Measurements from ENCODE around the gene RNF227.
"Not testable (repeated sequence)": the region's sequence is repeated elsewhere in the genome, so short reads cannot be mapped to it uniquely, and the experiment has no call there.

RNF227 gene

DNA sequence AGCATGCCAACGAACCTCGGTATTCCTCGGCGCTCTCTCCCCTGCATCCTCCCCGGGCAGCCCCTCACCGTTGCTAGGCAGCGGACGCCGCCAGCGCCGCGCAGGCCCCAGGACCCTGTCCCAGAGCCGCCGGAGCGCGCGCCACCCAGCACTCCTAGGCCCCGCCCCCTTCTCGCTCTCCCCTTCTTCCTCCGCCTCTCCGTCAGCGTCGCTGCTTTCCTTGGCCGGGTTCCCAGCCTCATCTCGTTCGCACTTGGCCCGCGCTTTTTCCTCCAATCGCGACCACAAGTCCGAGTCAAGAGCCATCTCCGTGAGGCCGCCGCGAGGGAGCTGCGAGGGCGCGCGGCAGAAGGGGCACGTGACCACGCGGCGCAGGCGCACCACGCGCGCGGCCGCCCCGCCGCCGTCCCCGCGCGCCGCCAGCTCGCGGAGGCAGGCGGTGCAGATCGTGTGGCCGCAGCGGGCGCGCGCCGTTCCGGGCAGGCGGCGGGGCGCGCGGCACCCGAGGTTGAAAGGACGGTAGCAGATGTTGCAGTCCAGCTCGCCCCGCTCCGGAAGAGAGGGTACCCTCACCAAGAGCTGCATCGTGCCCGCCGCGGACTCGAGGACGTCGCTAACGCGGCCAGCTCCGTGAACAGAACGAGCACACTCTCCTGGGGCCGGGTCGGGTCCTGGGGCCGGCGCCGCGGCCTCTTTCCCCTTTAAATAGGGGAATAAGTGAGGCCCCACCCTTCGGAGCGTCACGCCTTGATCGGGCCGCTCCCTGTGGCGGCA, at the start of gene RNF227:
Gene RNF227, minus strand, starts transcription at position 679 of the 774 bp plus-strand sequence. Its CDS starts 94 bp downstream, at position 585.
- H3K36me3 ChIP-seq (ENCODE audit: control insufficient read depth, insufficient read depth, low read length) = no peaks in the 10 kb centered on the region
- H3K27me3 ChIP-seq (ENCODE audit: control insufficient read depth, insufficient read depth, low read length) = no peaks in the 10 kb centered on the region
- no peaks in the 10 kb centered on the region for H3K9me3 ChIP-seq (ENCODE audit: control insufficient read depth, low read length)
- H3K9ac ChIP-seq (ENCODE audit: low read length) = peak within 1 kb of the TSS; percentile 68
- H3K4me1 ChIP-seq (ENCODE audit: control insufficient read depth, insufficient read depth, low read length) = peaks cover 27% of the 10 kb centered on the region
- H3K4me3 ChIP-seq (ENCODE audit: low read length) = peak within 1 kb of the TSS; percentile 78

DNA sequence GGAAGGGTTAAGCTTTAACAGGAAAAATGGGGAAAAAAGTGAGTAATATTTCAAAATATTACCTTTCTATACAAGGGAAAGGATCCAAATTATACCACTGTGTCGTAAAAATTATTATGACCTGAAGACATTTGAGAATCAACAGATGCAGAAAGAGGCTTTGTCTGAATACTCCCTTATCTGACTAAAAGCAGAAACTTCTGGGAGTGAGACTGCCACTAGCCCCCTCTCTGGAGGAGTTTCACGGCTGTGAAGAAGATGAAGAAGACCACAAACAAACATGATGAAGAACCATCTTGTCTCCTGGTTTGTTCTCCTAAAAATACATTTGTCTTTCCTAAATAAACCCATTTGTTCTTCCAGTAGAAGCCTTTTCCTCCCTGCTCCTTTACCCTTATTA, 45.3 kb upstream of the RNF227 start:
- Histone ChIP-seq H3K27me3 (ENCODE audit: control insufficient read depth, insufficient read depth, low read length) (peaks cover 3% of the 10 kb centered on the region), H3K36me3 (ENCODE audit: control insufficient read depth, insufficient read depth, low read length) (no peaks in the 10 kb centered on the region), H3K9ac (ENCODE audit: low read length) (no peak overlapping the region), H3K4me3 (ENCODE audit: low read length) (no peak overlapping the region), H3K4me1 (ENCODE audit: control insufficient read depth, insufficient read depth, low read length) (no peaks in the 10 kb centered on the region), H3K9me3 (ENCODE audit: control insufficient read depth, low read length) (no peaks in the 10 kb centered on the region)

DNA sequence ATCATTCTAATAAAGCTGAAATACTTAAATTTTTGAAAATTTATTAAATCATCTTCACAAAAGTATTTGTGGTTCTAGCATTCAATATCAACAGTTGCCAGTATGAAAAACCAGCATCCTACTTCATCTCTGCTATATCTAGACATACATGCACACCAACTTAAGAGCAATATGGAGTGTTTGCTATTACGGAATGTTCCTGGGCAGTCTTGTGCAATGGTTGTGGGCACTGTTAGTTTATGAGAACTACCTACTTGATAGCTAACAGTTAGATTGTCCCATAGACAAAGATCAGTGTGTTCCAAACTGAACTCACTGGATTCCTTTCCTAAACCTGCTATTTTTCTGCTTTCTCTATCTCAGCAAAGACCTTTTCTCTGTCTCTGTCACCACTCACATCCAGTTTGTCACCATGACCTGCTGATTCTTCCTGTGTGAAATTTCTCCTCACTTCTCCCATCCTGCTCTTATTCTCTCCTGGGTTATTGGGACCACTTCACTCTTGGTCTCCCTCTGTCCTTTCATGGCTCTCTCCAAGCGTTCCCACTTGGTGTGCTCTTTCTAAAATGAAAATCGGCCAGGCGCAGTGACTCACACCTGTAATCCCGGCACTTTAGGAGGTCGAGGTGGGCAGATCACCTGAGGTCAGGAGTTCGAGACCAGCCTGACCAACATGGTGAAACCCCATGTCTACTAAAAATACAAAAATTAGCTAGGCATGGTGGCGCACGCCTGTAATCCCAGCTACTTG, 43.6 kb upstream of the RNF227 start:
- Histone ChIP-seq H3K4me1 (ENCODE audit: control insufficient read depth, insufficient read depth, low read length) (no peaks in the 10 kb centered on the region), H3K27me3 (ENCODE audit: control insufficient read depth, insufficient read depth, low read length) (peaks cover 3% of the 10 kb centered on the region), H3K9ac (ENCODE audit: low read length) (no peak overlapping the region), H3K9me3 (ENCODE audit: control insufficient read depth, low read length) (no peaks in the 10 kb centered on the region), H3K4me3 (ENCODE audit: low read length) (no peak overlapping the region), H3K36me3 (ENCODE audit: control insufficient read depth, insufficient read depth, low read length) (no peaks in the 10 kb centered on the region)

DNA sequence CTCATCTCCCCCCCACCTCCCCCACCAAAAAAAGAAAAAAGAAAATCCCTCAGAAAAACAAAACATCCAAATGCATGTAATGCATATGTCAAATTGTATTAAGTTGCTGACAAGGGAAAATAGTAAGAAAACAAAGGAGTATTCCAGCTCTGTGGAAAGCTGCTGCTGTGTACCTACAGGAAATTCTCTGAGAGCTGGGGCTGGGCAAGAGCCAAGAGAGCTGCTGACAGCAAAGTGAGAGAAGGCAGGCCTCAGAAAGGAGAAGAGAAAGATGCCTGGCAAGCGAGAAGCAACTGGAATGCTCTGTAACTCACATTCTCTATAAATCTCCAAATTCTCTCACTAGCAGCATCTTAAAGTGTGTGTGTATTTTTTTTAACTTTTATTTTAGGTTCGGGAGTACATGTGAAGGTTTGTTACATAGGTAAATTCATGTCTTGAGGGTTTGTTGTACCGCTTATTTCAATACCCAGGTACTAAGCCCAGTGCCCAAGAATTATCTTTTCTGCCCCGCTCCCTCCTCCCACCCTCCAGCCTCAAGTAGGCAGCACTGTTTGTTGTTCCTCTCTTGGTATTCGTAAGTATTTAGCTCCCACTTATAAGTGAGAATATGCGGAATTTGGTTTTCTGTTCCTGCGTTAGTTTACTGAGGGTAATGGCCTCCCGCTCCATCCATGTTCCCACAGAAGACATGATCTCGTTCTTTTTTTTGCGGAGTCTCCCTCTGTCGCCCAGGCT, 40.3 kb upstream of the RNF227 start:
- H3K4me1 ChIP-seq (ENCODE audit: control insufficient read depth, insufficient read depth, low read length) = no peaks in the 10 kb centered on the region

DNA sequence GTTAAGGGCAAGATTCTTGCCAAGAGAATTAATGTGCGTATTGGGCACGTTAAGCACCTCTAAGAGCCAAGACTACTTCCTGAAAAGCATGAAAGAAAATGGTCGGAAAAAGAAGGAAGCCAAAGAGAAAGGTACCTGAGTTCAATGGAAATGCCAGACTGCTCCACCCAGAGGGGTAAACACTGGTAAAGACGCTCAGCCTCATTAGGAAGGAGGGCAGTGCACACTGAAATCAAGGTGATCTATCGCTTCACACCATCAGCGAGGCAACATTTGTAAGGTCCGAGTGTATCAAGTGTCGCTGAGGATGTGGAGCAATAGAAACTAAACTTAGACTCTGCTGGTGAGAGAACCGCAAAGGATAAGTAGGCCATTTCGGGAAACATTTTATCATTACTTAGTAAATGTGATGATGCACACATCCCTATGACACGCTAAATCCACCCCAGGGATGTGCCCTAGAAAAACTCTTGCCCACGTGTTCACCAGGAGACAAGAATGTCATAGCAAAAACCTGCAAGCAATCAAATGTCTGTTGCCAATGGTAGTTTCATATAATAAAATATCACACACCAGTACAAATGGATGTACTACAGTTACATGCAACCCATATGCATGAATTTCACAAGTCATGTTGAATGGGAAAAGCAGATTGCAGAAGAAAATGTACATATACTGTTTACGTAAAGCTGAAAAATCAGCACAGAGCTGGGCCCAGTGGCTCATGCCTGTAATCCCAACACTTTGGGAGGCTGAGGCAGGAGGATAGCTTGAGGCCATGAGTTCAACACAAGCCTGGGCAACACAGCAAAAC, 39.5 kb upstream of the RNF227 start:
- Histone ChIP-seq H3K4me3 (ENCODE audit: low read length) (no peak overlapping the region), H3K4me1 (ENCODE audit: control insufficient read depth, insufficient read depth, low read length) (no peaks in the 10 kb centered on the region), H3K36me3 (ENCODE audit: control insufficient read depth, insufficient read depth, low read length) (no peaks in the 10 kb centered on the region), H3K9me3 (ENCODE audit: control insufficient read depth, low read length) (no peaks in the 10 kb centered on the region), H3K27me3 (ENCODE audit: control insufficient read depth, insufficient read depth, low read length) (no peaks in the 10 kb centered on the region), H3K9ac (ENCODE audit: low read length) (no peak overlapping the region)

More for the DNA sequence above, 40.3 kb upstream of the RNF227 start:
- no peaks in the 10 kb centered on the region for H3K9me3 ChIP-seq (ENCODE audit: control insufficient read depth, low read length)
- H3K36me3 ChIP-seq (ENCODE audit: control insufficient read depth, insufficient read depth, low read length) = no peaks in the 10 kb centered on the region
- H3K9ac ChIP-seq (ENCODE audit: low read length) = no peak overlapping the region
- H3K4me3 ChIP-seq (ENCODE audit: low read length) = no peak overlapping the region
- no peaks in the 10 kb centered on the region for H3K27me3 ChIP-seq (ENCODE audit: control insufficient read depth, insufficient read depth, low read length)

DNA sequence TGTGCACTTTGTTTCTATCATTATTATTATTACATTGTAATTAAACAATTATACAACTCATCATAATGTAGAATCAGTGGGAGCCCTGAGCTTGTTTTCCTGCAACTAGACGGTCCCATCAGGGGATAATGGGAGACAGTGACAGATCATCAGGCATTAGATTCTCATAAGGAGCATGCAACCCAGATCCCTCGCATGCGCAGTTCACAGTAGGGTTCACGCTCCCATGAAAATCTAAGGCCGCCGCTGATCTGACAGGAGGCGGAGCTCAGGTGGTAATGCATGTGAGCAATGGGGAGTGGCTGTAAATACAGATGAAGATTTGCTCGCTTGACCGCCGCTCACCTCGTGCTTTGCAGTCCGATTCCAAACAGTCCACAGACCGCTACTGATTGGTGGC, 37.2 kb upstream of the RNF227 start:
- H3K36me3 ChIP-seq (ENCODE audit: control insufficient read depth, insufficient read depth, low read length); H3K4me3 ChIP-seq (ENCODE audit: low read length); H3K27me3 ChIP-seq (ENCODE audit: control insufficient read depth, insufficient read depth, low read length); H3K4me1 ChIP-seq (ENCODE audit: control insufficient read depth, insufficient read depth, low read length); H3K9me3 ChIP-seq (ENCODE audit: control insufficient read depth, low read length); H3K9ac ChIP-seq (ENCODE audit: low read length): not testable (repeated sequence)

DNA sequence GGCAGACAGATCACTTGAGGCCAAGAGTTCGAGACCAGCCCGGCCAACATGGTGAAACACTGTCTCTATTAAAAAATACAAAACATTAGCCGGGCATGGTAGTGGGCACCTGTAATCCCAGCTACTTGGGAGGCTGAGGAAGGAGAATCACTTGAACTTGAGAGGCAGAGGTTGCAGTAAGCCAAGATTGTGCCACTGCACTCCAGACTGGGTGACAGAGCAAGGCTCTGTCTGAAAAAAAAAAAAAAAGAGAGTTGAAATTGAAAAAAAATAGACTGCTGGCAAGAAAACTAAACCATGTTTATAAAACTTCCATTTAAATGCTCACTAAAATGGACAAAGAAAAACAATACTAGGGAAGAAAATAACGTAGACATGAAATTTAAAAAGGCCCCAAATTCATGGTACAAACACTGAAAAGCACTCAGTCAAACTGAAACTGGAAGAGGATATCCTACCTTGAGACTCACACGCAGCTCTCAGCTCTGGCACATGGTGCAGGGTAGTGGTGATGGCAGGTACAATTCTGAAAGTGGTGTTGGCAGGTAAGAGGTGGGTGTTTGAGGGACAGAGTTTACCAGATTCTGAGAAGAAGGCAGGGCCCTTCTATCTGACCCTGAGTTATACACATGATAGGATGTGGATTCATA, 35.2 kb upstream of the RNF227 start:
- Histone ChIP-seq H3K4me3 (ENCODE audit: low read length) (no peak overlapping the region), H3K27me3 (ENCODE audit: control insufficient read depth, insufficient read depth, low read length) (no peaks in the 10 kb centered on the region), H3K9ac (ENCODE audit: low read length) (no peak overlapping the region), H3K9me3 (ENCODE audit: control insufficient read depth, low read length) (no peaks in the 10 kb centered on the region), H3K36me3 (ENCODE audit: control insufficient read depth, insufficient read depth, low read length) (peaks cover 5% of the 10 kb centered on the region), H3K4me1 (ENCODE audit: control insufficient read depth, insufficient read depth, low read length) (no peaks in the 10 kb centered on the region)

DNA sequence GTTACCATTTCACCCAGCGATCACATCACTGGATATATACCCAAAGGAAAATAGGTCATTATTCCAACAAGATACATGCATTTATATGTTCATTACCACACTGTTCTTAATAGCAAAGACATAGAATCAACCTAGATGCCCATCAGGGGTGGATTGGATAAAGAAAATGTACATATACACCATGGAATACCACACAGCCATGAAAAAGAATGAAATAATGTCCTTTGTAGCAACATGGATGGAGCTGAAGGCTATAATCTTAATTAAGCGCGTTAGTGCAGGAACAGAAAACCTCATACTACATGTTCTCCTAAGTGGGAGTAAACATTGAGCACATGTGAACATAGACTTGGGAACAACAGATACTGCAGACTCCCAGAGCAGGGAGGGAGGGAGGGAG, 34.5 kb upstream of the RNF227 start:
- Histone ChIP-seq H3K9ac (ENCODE audit: low read length) (no peak overlapping the region), H3K36me3 (ENCODE audit: control insufficient read depth, insufficient read depth, low read length) (peaks cover 5% of the 10 kb centered on the region), H3K4me1 (ENCODE audit: control insufficient read depth, insufficient read depth, low read length) (no peaks in the 10 kb centered on the region), H3K4me3 (ENCODE audit: low read length) (no peak overlapping the region), H3K9me3 (ENCODE audit: control insufficient read depth, low read length) (no peaks in the 10 kb centered on the region), H3K27me3 (ENCODE audit: control insufficient read depth, insufficient read depth, low read length) (no peaks in the 10 kb centered on the region)

DNA sequence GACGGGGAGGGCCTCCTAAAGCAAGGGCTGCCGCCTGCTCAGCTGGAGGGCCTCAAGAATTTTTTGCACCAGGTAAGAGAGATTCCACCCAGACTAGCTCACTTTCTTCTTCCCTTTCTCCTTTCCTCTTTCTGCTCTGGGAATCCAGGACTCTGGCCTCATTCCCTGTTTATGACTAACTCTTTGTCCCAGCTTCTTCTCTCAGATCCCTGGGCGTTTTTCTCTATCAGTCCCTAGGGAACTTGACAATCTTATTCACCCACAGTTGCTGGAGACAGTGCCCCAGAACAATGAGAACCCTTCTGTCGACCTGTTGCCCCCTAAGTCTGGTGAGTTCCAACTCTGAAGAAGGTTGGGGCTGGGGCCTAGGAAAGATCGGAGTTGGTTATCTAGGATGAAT, 31.6 kb upstream of the RNF227 start:
- Histone ChIP-seq H3K4me1 (ENCODE audit: control insufficient read depth, insufficient read depth, low read length) (no peaks in the 10 kb centered on the region), H3K27me3 (ENCODE audit: control insufficient read depth, insufficient read depth, low read length) (no peaks in the 10 kb centered on the region), H3K4me3 (ENCODE audit: low read length) (no peak overlapping the region), H3K9ac (ENCODE audit: low read length) (no peak overlapping the region), H3K9me3 (ENCODE audit: control insufficient read depth, low read length) (no peaks in the 10 kb centered on the region), H3K36me3 (ENCODE audit: control insufficient read depth, insufficient read depth, low read length) (peaks cover 11% of the 10 kb centered on the region)

DNA sequence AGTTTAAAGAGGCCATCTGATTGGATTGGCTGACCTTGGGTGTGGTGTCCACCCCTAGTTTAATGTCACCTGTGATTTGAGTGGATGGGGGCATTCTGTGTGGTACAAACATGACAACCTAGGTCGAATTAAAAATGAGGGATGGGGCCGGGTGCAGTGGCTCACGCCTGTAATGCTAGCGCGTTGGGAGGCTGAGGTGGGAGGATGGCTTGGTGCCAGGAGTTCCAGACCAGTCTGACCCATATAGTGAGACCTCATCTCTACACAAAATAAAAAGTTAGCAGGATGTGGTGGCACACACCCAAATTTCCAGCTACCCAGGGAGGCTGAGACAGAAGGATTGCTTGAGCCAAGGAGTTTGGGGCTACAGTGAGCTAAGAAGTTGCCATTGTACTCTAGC, 30.4 kb upstream of the RNF227 start:
- Histone ChIP-seq H3K27me3 (ENCODE audit: control insufficient read depth, insufficient read depth, low read length) (no peaks in the 10 kb centered on the region), H3K4me3 (ENCODE audit: low read length) (no peak overlapping the region), H3K9me3 (ENCODE audit: control insufficient read depth, low read length) (no peaks in the 10 kb centered on the region), H3K9ac (ENCODE audit: low read length) (no peak overlapping the region), H3K4me1 (ENCODE audit: control insufficient read depth, insufficient read depth, low read length) (no peaks in the 10 kb centered on the region), H3K36me3 (ENCODE audit: control insufficient read depth, insufficient read depth, low read length) (peaks cover 11% of the 10 kb centered on the region)

DNA sequence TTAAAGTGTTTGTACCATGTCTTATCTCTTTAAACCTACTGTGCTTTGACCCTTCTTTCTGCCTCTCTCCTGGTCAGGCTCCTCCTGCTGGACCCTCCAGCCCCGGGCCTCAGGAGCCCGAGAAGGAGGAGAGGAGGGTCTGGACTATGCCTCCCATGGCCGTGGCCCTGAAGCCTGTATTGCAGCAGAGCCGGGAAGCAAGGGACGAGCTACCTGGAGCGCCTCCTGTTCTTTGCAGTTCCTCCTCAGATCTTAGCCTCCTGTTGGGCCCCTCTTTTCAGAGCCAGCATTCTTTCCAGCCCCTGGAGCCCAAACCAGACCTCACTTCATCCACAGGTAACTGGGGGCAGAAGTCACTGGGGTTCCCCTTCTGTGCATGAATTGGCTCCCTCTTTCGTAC, 29.6 kb upstream of the RNF227 start:
- Histone ChIP-seq H3K4me3 (ENCODE audit: low read length) (no peak overlapping the region), H3K9ac (ENCODE audit: low read length) (no peak overlapping the region), H3K9me3 (ENCODE audit: control insufficient read depth, low read length) (no peaks in the 10 kb centered on the region), H3K36me3 (ENCODE audit: control insufficient read depth, insufficient read depth, low read length) (peaks cover 11% of the 10 kb centered on the region), H3K4me1 (ENCODE audit: control insufficient read depth, insufficient read depth, low read length) (no peaks in the 10 kb centered on the region), H3K27me3 (ENCODE audit: control insufficient read depth, insufficient read depth, low read length) (no peaks in the 10 kb centered on the region)

All from mucosa of stomach (tissue), 1 donor.